ENCODE results near the gene SH3RF1. TPM values are rescaled to one million over a fixed set of nuclear protein-coding genes. Genes with fewer than 3 reads are reported as not detected.

Gene SH3RF1
- total and polyA plus RNA-seq, 4 donors: 1.8 to 7.9 (median 3.5) TPM

DNA sequence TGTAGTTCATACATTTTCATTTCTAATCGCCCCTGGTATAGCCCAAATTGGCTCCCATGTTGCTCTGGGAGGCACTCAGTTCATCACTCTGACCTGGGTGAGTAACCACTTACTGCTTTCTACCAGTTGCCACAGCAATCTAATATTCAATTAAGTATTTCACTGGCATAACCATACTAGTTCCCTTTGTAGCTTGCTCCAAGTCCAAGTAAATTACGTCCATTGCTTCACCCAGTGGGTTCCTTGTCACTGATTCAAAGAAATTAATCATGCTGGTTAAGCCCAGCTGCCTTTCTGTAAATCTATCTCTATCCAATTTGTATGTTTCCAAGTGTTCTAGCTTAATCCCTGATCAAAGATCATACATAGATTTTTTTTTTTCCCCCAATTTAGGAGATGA lies 168.7 kb downstream of the SH3RF1 start:
- H3K36me3 ChIP-seq (ENCODE audit: control insufficient read depth in 4 of 4, insufficient read depth in 3 of 4, low read depth in 1 of 4, low read length in 3 of 4): peaks cover 5 to 12% (median 10%) of the 10 kb centered on the region in 4 donors
- no peak overlapping the region for H3K4me3 ChIP-seq (ENCODE audit: low read depth in 1 of 3, low read length in 3 of 3)
- H3K27ac ChIP-seq (ENCODE audit: low read depth in 1 of 2, low read length in 2 of 2): no peak overlapping the region
- H3K9ac ChIP-seq (ENCODE audit: low read depth in 1 of 2, low read length in 2 of 2): no peak overlapping the region
- DNase-seq (ENCODE audit: low spot score): no peak
- no peaks in the 10 kb centered on the region for H3K9me3 ChIP-seq (ENCODE audit: control insufficient read depth in 4 of 4, low read length in 3 of 4)
- TF ChIP-seq, protein P1, sequence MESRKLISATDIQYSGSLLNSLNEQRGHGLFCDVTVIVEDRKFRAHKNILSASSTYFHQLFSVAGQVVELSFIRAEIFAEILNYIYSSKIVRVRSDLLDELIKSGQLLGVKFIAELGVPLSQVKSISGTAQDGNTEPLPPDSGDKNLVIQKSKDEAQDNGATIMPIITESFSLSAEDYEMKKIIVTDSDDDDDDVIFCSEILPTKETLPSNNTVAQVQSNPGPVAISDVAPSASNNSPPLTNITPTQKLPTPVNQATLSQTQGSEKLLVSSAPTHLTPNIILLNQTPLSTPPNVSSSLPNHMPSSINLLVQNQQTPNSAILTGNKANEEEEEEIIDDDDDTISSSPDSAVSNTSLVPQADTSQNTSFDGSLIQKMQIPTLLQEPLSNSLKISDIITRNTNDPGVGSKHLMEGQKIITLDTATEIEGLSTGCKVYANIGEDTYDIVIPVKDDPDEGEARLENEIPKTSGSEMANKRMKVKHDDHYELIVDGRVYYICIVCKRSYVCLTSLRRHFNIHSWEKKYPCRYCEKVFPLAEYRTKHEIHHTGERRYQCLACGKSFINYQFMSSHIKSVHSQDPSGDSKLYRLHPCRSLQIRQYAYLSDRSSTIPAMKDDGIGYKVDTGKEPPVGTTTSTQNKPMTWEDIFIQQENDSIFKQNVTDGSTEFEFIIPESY (IDR thresholded peaks at IDR 0.05): no peak
- TF ChIP-seq FOXA1 (IDR thresholded peaks at IDR 0.05) (no peak), HNF4G (IDR thresholded peaks at IDR 0.05) (no peak), GABPA (IDR thresholded peaks at IDR 0.05 in 1 of 2, conservative IDR thresholded peaks at IDR 0.05 in 1 of 2) (no peak), JUND (IDR thresholded peaks at IDR 0.05) (no peak), EGR1 (IDR thresholded peaks at IDR 0.05; ENCODE audit: low read depth in 2 of 2) (no peak), RAD21 (IDR thresholded peaks at IDR 0.05) (no peak), FOXA2 (IDR thresholded peaks at IDR 0.05) (no peak), TAF1 (conservative IDR thresholded peaks at IDR 0.05) (no peak), NR2F2 (IDR thresholded peaks at IDR 0.05) (no peak)
- TF ChIP-seq, protein P2, sequence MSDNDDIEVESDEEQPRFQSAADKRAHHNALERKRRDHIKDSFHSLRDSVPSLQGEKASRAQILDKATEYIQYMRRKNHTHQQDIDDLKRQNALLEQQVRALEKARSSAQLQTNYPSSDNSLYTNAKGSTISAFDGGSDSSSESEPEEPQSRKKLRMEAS (IDR thresholded peaks at IDR 0.05): no peak
- TF ChIP-seq, protein P3, sequence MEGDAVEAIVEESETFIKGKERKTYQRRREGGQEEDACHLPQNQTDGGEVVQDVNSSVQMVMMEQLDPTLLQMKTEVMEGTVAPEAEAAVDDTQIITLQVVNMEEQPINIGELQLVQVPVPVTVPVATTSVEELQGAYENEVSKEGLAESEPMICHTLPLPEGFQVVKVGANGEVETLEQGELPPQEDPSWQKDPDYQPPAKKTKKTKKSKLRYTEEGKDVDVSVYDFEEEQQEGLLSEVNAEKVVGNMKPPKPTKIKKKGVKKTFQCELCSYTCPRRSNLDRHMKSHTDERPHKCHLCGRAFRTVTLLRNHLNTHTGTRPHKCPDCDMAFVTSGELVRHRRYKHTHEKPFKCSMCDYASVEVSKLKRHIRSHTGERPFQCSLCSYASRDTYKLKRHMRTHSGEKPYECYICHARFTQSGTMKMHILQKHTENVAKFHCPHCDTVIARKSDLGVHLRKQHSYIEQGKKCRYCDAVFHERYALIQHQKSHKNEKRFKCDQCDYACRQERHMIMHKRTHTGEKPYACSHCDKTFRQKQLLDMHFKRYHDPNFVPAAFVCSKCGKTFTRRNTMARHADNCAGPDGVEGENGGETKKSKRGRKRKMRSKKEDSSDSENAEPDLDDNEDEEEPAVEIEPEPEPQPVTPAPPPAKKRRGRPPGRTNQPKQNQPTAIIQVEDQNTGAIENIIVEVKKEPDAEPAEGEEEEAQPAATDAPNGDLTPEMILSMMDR (IDR thresholded peaks at IDR 0.05; ENCODE audit: low read depth, low read length, missing input control): no peak
- WGBS: 90% methylated on average over 2 of the region's 2 CpGs
- H3K4me1 ChIP-seq (ENCODE audit: control insufficient read depth in 4 of 4, insufficient read depth in 4 of 4, low read length in 3 of 4): peaks cover 8 to 33% (median 25%) of the 10 kb centered on the region in 4 donors
- H3K27me3 ChIP-seq (ENCODE audit: control insufficient read depth in 4 of 4, insufficient read depth in 4 of 4, low read length in 3 of 4): no peaks in the 10 kb centered on the region

DNA sequence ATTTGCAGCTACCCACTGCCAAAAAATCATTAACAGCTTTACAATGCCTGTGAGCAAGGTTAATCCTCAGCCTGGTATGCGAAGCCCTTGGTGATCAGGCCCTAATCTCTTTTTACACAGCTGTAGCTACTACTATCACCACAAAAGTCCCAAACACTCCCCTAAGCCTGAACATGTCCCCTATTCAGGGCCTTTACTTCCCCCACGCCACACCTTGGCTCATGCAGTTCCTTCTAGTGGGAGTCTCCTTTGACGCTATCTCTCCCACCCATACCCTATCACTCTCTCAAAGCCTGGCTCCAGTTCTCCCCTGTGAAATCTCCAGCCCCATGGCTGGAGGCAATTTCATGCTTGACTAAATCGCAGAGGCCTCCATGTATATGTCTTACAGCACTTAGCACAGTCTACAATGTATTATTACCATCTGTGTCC lies 170.1 kb downstream of the SH3RF1 start:
- Histone ChIP-seq H3K36me3 (ENCODE audit: control insufficient read depth in 4 of 4, insufficient read depth in 3 of 4, low read depth in 1 of 4, low read length in 3 of 4) (peaks cover 0 to 15% (median 9%) of the 10 kb centered on the region in 4 donors), H3K27ac (ENCODE audit: low read depth in 1 of 2, low read length in 2 of 2) (no peak overlapping the region), H3K9ac (ENCODE audit: low read depth in 1 of 2, low read length in 2 of 2) (no peak overlapping the region), H3K27me3 (ENCODE audit: control insufficient read depth in 4 of 4, insufficient read depth in 4 of 4, low read length in 3 of 4) (no peaks in the 10 kb centered on the region), H3K4me3 (ENCODE audit: low read depth in 1 of 3, low read length in 3 of 3) (no peak overlapping the region), H3K4me1 (ENCODE audit: control insufficient read depth in 4 of 4, insufficient read depth in 4 of 4, low read length in 3 of 4) (peaks cover 8 to 33% (median 25%) of the 10 kb centered on the region in 4 donors), H3K9me3 (ENCODE audit: control insufficient read depth in 4 of 4, low read length in 3 of 4) (no peaks in the 10 kb centered on the region)
- 98% methylated on average over 4 of the region's 4 CpGs for WGBS
- TF ChIP-seq GABPA (IDR thresholded peaks at IDR 0.05 in 1 of 2, conservative IDR thresholded peaks at IDR 0.05 in 1 of 2) (no peak), FOXA1 (IDR thresholded peaks at IDR 0.05) (no peak), FOXA2 (IDR thresholded peaks at IDR 0.05) (no peak), EGR1 (IDR thresholded peaks at IDR 0.05; ENCODE audit: low read depth in 2 of 2) (no peak), YY1 (IDR thresholded peaks at IDR 0.05) (no peak), JUND (IDR thresholded peaks at IDR 0.05) (no peak), HNF4A (conservative IDR thresholded peaks at IDR 0.05) (no peak), SP1 (IDR thresholded peaks at IDR 0.05) (no peak), NR2F2 (IDR thresholded peaks at IDR 0.05) (no peak), RXRA (IDR thresholded peaks at IDR 0.05) (no peak), HNF4G (IDR thresholded peaks at IDR 0.05) (no peak), RAD21 (IDR thresholded peaks at IDR 0.05) (no peak)
- TF ChIP-seq, protein P4, sequence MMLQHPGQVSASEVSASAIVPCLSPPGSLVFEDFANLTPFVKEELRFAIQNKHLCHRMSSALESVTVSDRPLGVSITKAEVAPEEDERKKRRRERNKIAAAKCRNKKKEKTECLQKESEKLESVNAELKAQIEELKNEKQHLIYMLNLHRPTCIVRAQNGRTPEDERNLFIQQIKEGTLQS (IDR thresholded peaks at IDR 0.05): no peak
- TF ChIP-seq, protein P5, sequence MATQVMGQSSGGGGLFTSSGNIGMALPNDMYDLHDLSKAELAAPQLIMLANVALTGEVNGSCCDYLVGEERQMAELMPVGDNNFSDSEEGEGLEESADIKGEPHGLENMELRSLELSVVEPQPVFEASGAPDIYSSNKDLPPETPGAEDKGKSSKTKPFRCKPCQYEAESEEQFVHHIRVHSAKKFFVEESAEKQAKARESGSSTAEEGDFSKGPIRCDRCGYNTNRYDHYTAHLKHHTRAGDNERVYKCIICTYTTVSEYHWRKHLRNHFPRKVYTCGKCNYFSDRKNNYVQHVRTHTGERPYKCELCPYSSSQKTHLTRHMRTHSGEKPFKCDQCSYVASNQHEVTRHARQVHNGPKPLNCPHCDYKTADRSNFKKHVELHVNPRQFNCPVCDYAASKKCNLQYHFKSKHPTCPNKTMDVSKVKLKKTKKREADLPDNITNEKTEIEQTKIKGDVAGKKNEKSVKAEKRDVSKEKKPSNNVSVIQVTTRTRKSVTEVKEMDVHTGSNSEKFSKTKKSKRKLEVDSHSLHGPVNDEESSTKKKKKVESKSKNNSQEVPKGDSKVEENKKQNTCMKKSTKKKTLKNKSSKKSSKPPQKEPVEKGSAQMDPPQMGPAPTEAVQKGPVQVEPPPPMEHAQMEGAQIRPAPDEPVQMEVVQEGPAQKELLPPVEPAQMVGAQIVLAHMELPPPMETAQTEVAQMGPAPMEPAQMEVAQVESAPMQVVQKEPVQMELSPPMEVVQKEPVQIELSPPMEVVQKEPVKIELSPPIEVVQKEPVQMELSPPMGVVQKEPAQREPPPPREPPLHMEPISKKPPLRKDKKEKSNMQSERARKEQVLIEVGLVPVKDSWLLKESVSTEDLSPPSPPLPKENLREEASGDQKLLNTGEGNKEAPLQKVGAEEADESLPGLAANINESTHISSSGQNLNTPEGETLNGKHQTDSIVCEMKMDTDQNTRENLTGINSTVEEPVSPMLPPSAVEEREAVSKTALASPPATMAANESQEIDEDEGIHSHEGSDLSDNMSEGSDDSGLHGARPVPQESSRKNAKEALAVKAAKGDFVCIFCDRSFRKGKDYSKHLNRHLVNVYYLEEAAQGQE (IDR thresholded peaks at IDR 0.05): no peak
- TF ChIP-seq, protein P3 (IDR thresholded peaks at IDR 0.05; ENCODE audit: low read depth, low read length, missing input control): no peak
- TF ChIP-seq, protein P2 (IDR thresholded peaks at IDR 0.05): no peak
- TF ChIP-seq, protein P1 (IDR thresholded peaks at IDR 0.05): no peak
- DNase-seq (ENCODE audit: low spot score): no peak

Measured in liver (tissue), 9 donors.